Tibial nerve (tissue), 4 donors: ENCODE data around the gene TCEA3. TPM values are rescaled to one million over a fixed set of nuclear protein-coding genes. Genes with fewer than 3 reads are reported as not detected.
A peak's percentile ranks its signal among the peaks of the same experiment; 100 is the strongest.

Source experiments
- DNase-seq, 2 donors: peaks; one replicate each; pipeline ENCODE4 v3.0.0-alpha.2; 2019; ENCODE audit warnings: low spot score in 2 of 2
- H3K27ac ChIP-seq, 4 donors: fragments of 200-600 bp; sonication (generic) in 3 of 4; one replicate each; pipeline ENCODE4 v1.5.1; 2017 to 2019; ENCODE audit warnings: mild to moderate bottlenecking in 1 of 4
- H3K27me3 ChIP-seq, 2 donors: fragments of 200-600 bp; sonication (generic) in 1 of 2; one replicate each; pipeline versions ENCODE4 v1.5.1 to v1.6.0; 2017 to 2019
- H3K36me3 ChIP-seq, 3 donors: fragments of 200-600 bp; sonication (generic); one replicate each; pipeline ENCODE4 v1.5.1; 2018 to 2019
- H3K4me1 ChIP-seq, 4 donors: fragments of 200-600 bp; sonication (generic) in 3 of 4; one replicate each; pipeline ENCODE4 v1.5.1; 2017 to 2019
- H3K4me3 ChIP-seq, 4 donors: fragments of 200-600 bp; sonication (generic) in 3 of 4; one replicate each; pipeline ENCODE4 v1.5.1; 2017 to 2019; ENCODE audit warnings: mild to moderate bottlenecking in 1 of 4, moderate library complexity in 1 of 4
- H3K9me3 ChIP-seq, 4 donors: fragments of 200-600 bp; sonication (generic) in 3 of 4; one replicate each; pipeline ENCODE4 v1.5.1; 2017 to 2019
- CTCF ChIP-seq, 5 experiments: fragments of 200-600 bp in 3 of 5; fragments of 450-650 bp in 2 of 5; sonication (generic) in 3 of 5; IDR thresholded peaks; one replicate each; pipeline ENCODE4 v1.5.1; 2016 to 2019; ENCODE audit warnings: antibody characterized with exemption in 5 of 5, mild to moderate bottlenecking in 3 of 5, moderate library complexity in 2 of 5
- EP300 ChIP-seq, 2 donors: sonication (generic); formaldehyde crosslinking; IDR thresholded peaks; one replicate each; pipeline ENCODE4 v1.6.1; 2017; ENCODE audit warnings: antibody characterized with exemption in 2 of 2, mild to moderate bottlenecking in 1 of 2
- POLR2A ChIP-seq, 2 donors: fragments of 450-650 bp; IDR thresholded peaks; one replicate each; pipeline ENCODE4 v1.6.1; 2017; ENCODE audit warnings: antibody characterized with exemption in 2 of 2, mild to moderate bottlenecking in 2 of 2, moderate library complexity in 2 of 2
- WGBS, 2 donors: methylation state at CpG; one replicate each; pipeline ENCODE4 v1.1.5; 2018; 5-methylcytosine and 5-hydroxymethylcytosine counted together
- total RNA-seq, 4 donors: library from RNA; depleted of rRNA; stranded (reverse); fragments of >200 nt; gene quantifications; one replicate each; pipeline ENCODE4 v1.1.0, GENCODE V29; 2016

The TCEA3 gene
- total RNA-seq, 4 donors from 2014 or later, result 21.0 to 48.5 (median 38.8) TPM

- WGBS, 2 donors, result 47 to 71% methylated on average over 2 of the region's 2 CpGs
Measured at GRCh38 chr1:23426828-23427227, 2.3 kb upstream of the TCEA3 start.

GRCh38 chr1:23425193-23425494 lies 596 bp upstream of the TCEA3 start:
- Histone ChIP-seq H3K4me3 (peak overlapping the region in 2 of 4 donors; percentile 48 to 69), H3K4me1 (peaks cover 0 to 42% (median 22%) of the 10 kb centered on the region in 4 donors), H3K36me3 (peaks cover 0 to 24% (median 2%) of the 10 kb centered on the region in 3 donors), H3K27ac (peak overlapping the region in 3 of 4 donors; percentile 45 to 79 (median 71)), H3K9me3 (no peaks in the 10 kb centered on the region), H3K27me3 (no peaks in the 10 kb centered on the region)
- no peak for DNase-seq
- 27 to 39% methylated on average over 5 of the region's 5 CpGs for WGBS, 2 donors
- TF ChIP-seq EP300 (IDR thresholded peaks at IDR 0.05) (no peak), POLR2A (IDR thresholded peaks at IDR 0.05) (no peak), CTCF (IDR thresholded peaks at IDR 0.05) (no peak)

More at GRCh38 chr1:23426828-23427227, 2.3 kb upstream of the TCEA3 start:
- H3K27ac ChIP-seq, result no peak overlapping the region
- peaks cover 0 to 41% (median 2%) of the 10 kb centered on the region in 3 donors for H3K36me3 ChIP-seq
- peaks cover 0 to 36% (median 21%) of the 10 kb centered on the region in 4 donors for H3K4me1 ChIP-seq
- H3K9me3 ChIP-seq, result no peaks in the 10 kb centered on the region
- H3K4me3 ChIP-seq, result no peak overlapping the region
- no peaks in the 10 kb centered on the region for H3K27me3 ChIP-seq
- DNase-seq, result no peak
- TF ChIP-seq EP300 (IDR thresholded peaks at IDR 0.05), result no peak
- no peak for TF ChIP-seq CTCF (IDR thresholded peaks at IDR 0.05)
- no peak for TF ChIP-seq POLR2A (IDR thresholded peaks at IDR 0.05)

GRCh38 chr1:23423415-23424292 lies 894 bp downstream of the TCEA3 start:
- Histone ChIP-seq H3K27me3 (no peaks in the 10 kb centered on the region), H3K27ac (peak overlapping the region; percentile 10 to 79 (median 74)), H3K4me3 (peak overlapping the region; percentile 43 to 69 (median 52)), H3K9me3 (no peaks in the 10 kb centered on the region), H3K4me1 (peaks cover 0 to 42% (median 22%) of the 10 kb centered on the region in 4 donors), H3K36me3 (peaks cover 0 to 9% (median 0%) of the 10 kb centered on the region in 3 donors)
- no peak for DNase-seq
- TF ChIP-seq EP300 (IDR thresholded peaks at IDR 0.05) (no peak), CTCF (IDR thresholded peaks at IDR 0.05) (no peak), POLR2A (IDR thresholded peaks at IDR 0.05) (no peak)
- 16% methylated on average over 24 to 35 of the region's 46 CpGs for WGBS, 2 donors

GRCh38 chr1:23422941-23423340 lies 1.6 kb downstream of the TCEA3 start:
- Histone ChIP-seq H3K4me3 (peak overlapping the region in 2 of 4 donors; percentile 57 to 69), H3K9me3 (no peaks in the 10 kb centered on the region), H3K27ac (peak overlapping the region; percentile 10 to 79 (median 74)), H3K27me3 (no peaks in the 10 kb centered on the region), H3K36me3 (peaks cover 0 to 2% (median 0%) of the 10 kb centered on the region in 3 donors), H3K4me1 (peaks cover 0 to 42% (median 22%) of the 10 kb centered on the region in 4 donors)
- no peak for TF ChIP-seq EP300 (IDR thresholded peaks at IDR 0.05)
- TF ChIP-seq POLR2A (IDR thresholded peaks at IDR 0.05), result no peak
- TF ChIP-seq CTCF (IDR thresholded peaks at IDR 0.05), result no peak
- WGBS, 2 donors, result 58 to 68% methylated on average over 5 to 6 of the region's 6 CpGs
- peak in 1 of 2 donors; percentile 16 for DNase-seq
